Measurements from ENCODE around the gene CAPN11.

Gene CAPN11

GRCh38 chr6:44151348-44152108 is 7.1 kb upstream of the CAPN11 start:
- TF ChIP-seq, protein P1, sequence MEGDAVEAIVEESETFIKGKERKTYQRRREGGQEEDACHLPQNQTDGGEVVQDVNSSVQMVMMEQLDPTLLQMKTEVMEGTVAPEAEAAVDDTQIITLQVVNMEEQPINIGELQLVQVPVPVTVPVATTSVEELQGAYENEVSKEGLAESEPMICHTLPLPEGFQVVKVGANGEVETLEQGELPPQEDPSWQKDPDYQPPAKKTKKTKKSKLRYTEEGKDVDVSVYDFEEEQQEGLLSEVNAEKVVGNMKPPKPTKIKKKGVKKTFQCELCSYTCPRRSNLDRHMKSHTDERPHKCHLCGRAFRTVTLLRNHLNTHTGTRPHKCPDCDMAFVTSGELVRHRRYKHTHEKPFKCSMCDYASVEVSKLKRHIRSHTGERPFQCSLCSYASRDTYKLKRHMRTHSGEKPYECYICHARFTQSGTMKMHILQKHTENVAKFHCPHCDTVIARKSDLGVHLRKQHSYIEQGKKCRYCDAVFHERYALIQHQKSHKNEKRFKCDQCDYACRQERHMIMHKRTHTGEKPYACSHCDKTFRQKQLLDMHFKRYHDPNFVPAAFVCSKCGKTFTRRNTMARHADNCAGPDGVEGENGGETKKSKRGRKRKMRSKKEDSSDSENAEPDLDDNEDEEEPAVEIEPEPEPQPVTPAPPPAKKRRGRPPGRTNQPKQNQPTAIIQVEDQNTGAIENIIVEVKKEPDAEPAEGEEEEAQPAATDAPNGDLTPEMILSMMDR (IDR thresholded peaks at IDR 0.05): peak; percentile 99

DNA sequence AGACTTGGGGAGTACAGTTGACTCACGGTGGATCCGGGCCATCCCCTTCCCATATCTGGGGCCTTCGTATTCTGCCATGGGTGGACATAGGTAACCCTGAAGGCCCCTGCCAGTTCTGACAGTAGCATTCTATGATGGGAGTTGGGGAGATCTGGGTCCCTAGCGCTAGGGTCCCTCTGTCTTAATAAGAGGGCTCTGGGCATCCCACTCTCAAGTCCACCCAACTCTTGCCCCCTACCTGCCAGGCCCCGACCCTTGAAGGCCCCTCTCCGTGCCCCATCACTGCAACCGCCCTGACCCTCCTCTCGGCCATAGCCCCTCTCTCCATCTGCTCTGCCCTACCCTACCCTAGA is 6.5 kb upstream of the CAPN11 start:
- TF ChIP-seq, protein P1 (IDR thresholded peaks at IDR 0.05): peak; percentile 38

GRCh38 chr6:44152533-44152932 is 6.1 kb upstream of the CAPN11 start:
- TF ChIP-seq, protein P1 (IDR thresholded peaks at IDR 0.05): no peak

DNA sequence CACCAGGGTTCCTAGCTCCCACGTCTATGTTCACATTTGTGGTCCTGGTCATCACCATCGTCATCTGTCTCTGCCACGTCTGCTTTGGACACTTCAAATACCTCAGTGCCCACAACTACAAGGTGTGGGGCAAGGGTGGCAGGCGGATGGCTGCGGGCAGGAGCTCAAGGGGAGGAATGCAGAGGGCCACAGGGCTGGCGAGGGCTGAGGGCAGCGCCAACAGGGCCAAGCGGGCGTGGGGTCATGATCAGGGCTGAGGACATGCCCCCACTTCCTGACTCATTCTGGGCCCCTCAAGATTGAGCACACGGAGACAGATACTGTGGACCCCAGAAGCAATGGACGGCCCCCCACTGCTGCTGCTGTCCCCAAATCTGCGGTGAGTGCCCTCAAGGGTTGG is 4.6 kb upstream of the CAPN11 start:
- TF ChIP-seq, protein P1 (IDR thresholded peaks at IDR 0.05): no peak

DNA sequence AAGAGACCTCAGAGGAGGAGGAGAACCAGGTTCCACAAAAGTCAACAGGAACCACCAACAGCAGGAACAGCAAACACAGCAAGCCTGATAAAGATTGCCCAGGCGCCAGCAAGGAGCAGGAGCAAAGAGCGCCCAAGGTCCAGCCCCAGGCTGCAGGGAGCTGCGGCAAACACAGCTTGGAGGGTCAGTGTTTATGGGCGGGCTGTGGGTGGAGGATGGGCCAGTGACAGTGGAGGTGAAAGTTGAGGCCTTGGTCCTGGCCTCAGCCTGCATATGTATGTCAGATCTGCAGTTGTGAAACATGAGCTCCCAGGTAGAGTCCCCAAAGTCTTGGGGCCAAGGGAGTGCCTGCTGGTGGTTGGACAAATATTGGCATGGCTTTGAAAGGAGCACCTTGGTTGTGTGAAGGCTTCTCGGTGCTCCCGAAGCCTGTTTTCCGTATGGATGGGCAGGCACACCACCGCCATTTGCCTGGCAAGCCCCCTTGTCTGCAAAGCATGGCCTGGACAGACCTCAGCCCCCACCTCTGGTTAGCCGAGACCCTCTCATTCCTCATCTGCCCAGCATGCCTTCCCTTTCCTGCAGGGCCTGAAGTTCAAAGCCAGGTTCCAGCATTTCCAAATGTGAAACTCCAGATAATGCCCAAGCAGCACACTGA is 2.0 kb upstream of the CAPN11 start:
- TF ChIP-seq, protein P1 (IDR thresholded peaks at IDR 0.05): no peak

- TF ChIP-seq, protein P1 (IDR thresholded peaks at IDR 0.05): no peak
Measured at GRCh38 chr6:44157152-44157521, 1.5 kb upstream of the CAPN11 start.

DNA sequence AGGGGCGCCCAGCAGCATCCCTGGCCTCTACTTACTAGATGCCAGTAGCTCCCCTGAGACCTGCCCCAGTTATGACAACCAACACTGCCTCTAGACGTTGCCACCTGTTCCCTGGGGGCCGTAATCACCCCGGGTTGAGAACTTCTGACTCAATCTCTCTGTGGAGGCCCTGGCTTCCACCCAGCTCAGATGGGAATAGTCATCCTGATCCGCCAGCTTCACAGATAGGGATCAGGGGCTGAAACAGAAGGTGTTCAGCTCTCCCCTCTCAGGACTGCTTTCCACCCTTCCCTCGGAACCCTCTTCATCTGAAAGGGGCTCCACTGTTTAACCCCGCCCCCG is 3.3 kb downstream of the CAPN11 start:
- TF ChIP-seq, protein P1 (IDR thresholded peaks at IDR 0.05): no peak
